Naive B cell (primary cell): Measurements from ENCODE around the gene PDHX. TPM values are rescaled to one million over a fixed set of nuclear protein-coding genes. Genes with fewer than 3 reads are reported as not detected.
A peak's percentile ranks its signal among the peaks of the same experiment; 100 is the strongest.

Source experiments
- ATAC-seq, 2 donors: fragments of 150-1000 bp; cut with Tn5 transposase; 2 replicates each; pipeline ENCODE4 v1.10.0; 2021; ENCODE audit warnings: low read depth in 2 of 2, mild to moderate bottlenecking in 2 of 2, moderate library complexity in 2 of 2
- DNase-seq: peaks from one replicate; pipeline ENCODE4 v3.0.0; 2022
- H3K27ac Mint-ChIP-seq, 6 donors: one replicate each; pipeline ENCODE4 v1.8.0; 2020 to 2022; ENCODE audit warnings: mild to moderate bottlenecking in 6 of 6, mixed read lengths in 6 of 6, moderate library complexity in 5 of 6, inconsistent platforms in 2 of 6
- H3K27me3 Mint-ChIP-seq, 3 donors: one replicate each; pipeline ENCODE4 v1.8.0; 2021 to 2022; ENCODE audit warnings: mixed read lengths in 3 of 3, mild to moderate bottlenecking in 1 of 3
- H3K36me3 Mint-ChIP-seq, 2 donors: one replicate each; pipeline ENCODE4 v1.8.0; 2020 to 2022; ENCODE audit warnings: mixed read lengths in 2 of 2, inconsistent platforms in 1 of 2, mild to moderate bottlenecking in 1 of 2
- H3K4me1 Mint-ChIP-seq, 3 donors: one replicate each; pipeline ENCODE4 v1.8.0; 2020 to 2022; ENCODE audit warnings: mixed read lengths in 3 of 3, inconsistent platforms in 1 of 3, mild to moderate bottlenecking in 1 of 3, moderate library complexity in 1 of 3
- H3K4me3 Mint-ChIP-seq, 8 donors: one replicate each; pipeline ENCODE4 v1.8.0; 2020 to 2022; ENCODE audit warnings: mild to moderate bottlenecking in 8 of 8, mixed read lengths in 8 of 8, moderate library complexity in 8 of 8, inconsistent platforms in 2 of 8
- H3K9me3 Mint-ChIP-seq, 7 donors: one replicate each; pipeline ENCODE4 v1.8.0; 2020 to 2022; ENCODE audit warnings: mixed read lengths in 7 of 7, mild to moderate bottlenecking in 5 of 7, inconsistent platforms in 2 of 7, moderate library complexity in 1 of 7
- polyA plus RNA-seq, 6 donors: library from polyadenylated mRNA; unstranded; fragments of 300-500 nt; fragmentation: Illumina TruSeq; gene quantifications; one replicate each; pipeline ENCODE4 v1.2.3, GENCODE V29; 2021; ENCODE audit warnings: low read depth in 6 of 6

PDHX gene
- polyA plus RNA-seq, 6 donors from 2014 or later, result 14.2 to 19.8 (median 19.0) TPM

DNA sequence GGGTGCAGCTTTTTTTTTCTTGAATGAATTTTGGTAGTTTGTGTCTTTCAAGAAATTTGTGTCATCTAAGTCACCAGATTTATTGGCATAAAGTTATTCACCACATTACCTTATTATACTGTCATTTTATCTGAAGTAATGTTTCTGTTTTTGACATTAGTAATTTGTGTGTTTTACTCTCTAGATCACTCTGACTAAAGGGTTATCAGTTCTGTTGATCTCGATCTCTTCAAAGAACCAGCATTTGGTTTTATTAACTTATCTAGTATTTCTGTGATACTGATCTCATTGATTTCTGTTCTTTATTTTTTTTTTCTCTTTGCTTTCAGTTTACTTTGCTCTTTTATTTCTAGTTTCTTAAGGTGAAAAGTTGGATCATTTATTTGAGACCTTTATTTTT is 55.5 kb downstream of the PDHX start:
- peak overlapping the region in 1 of 6 donors; percentile 78 for H3K27ac Mint-ChIP-seq
- H3K4me1 Mint-ChIP-seq, result no peaks in the 10 kb centered on the region
- no peaks in the 10 kb centered on the region for H3K9me3 Mint-ChIP-seq
- no peak overlapping the region for H3K4me3 Mint-ChIP-seq
- ATAC-seq, result no peak
- H3K36me3 Mint-ChIP-seq, result peaks cover 33 to 56% of the 10 kb centered on the region in 2 donors
- H3K27me3 Mint-ChIP-seq, result no peaks in the 10 kb centered on the region
- no peak for DNase-seq

DNA sequence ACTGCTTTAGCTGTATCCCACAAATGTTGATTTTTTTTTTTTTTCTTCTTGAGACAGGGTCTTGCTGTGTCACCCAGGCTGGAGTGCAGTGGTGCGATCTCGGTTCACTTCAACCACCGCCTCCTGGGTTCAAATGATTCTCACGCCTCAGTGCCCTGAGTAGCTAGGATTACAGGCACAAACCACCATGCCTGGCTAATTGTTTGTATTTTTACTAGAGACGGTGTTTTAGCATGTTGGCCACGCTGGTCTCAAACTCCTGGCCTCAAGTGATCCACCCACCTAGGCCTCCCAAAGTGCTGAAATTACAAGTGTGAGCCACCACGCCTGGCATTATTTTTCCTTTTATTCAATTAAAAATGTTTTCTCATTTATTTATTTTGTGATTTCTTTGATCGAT is 55.9 kb downstream of the PDHX start:
- Mint-ChIP-seq H3K9me3 (no peaks in the 10 kb centered on the region), H3K4me1 (no peaks in the 10 kb centered on the region), H3K27me3 (no peaks in the 10 kb centered on the region), H3K4me3 (no peak overlapping the region), H3K36me3 (peaks cover 33 to 57% of the 10 kb centered on the region in 2 donors), H3K27ac (peak overlapping the region in 1 of 6 donors; percentile 78)
- ATAC-seq (no peak), DNase-seq (no peak)

DNA sequence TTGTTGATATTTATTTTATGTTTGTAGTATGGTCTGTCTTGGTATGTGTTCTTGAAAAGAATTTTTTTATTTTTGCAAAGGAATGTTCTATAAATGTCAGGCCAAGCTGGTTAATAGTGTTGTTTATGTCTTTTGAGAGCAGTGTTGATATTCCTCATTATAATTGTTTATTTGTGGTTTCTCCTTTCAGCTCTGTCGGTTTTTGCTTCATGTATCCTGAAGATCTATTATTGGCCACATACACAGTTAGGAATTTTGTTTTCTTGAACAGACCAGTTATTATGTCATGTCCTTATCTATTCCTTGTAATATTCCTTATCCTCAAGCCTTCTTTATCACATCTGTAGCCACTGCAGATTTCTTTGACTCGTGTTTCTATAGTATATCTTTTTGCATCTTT is 56.5 kb downstream of the PDHX start:
- DNase-seq, result no peak
- no peaks in the 10 kb centered on the region for H3K4me1 Mint-ChIP-seq
- no peaks in the 10 kb centered on the region for H3K9me3 Mint-ChIP-seq
- no peak overlapping the region for H3K27ac Mint-ChIP-seq
- H3K36me3 Mint-ChIP-seq, result peaks cover 33 to 58% of the 10 kb centered on the region in 2 donors
- no peak for ATAC-seq
- no peak overlapping the region for H3K4me3 Mint-ChIP-seq
- no peaks in the 10 kb centered on the region for H3K27me3 Mint-ChIP-seq

DNA sequence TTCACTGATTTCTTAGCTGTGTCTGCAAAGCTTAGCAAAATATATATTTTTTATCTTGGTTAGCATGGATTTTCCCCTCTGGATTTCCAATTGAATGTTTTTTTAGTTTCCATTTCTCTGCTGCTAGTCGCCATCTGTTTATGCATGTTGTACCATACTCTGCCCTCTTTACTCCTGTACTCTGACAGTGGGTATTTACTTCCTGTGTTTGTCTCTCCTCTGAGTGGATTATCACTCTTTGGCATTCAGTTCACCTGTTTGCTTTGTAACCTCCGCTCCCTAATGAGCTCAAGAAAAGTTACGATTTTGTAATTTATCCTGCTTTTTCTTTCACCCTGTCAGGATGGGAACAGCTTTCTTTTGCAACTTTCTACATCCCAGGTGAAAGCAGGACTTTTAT is 59.1 kb downstream of the PDHX start:
- Mint-ChIP-seq H3K27ac (no peak overlapping the region), H3K9me3 (peaks cover 0 to 1% (median 0%) of the 10 kb centered on the region in 7 donors), H3K4me3 (no peak overlapping the region), H3K27me3 (no peaks in the 10 kb centered on the region), H3K36me3 (peaks cover 39 to 60% of the 10 kb centered on the region in 2 donors), H3K4me1 (peaks cover 0 to 2% (median 0%) of the 10 kb centered on the region in 3 donors)
- DNase-seq (no peak), ATAC-seq (no peak)

DNA sequence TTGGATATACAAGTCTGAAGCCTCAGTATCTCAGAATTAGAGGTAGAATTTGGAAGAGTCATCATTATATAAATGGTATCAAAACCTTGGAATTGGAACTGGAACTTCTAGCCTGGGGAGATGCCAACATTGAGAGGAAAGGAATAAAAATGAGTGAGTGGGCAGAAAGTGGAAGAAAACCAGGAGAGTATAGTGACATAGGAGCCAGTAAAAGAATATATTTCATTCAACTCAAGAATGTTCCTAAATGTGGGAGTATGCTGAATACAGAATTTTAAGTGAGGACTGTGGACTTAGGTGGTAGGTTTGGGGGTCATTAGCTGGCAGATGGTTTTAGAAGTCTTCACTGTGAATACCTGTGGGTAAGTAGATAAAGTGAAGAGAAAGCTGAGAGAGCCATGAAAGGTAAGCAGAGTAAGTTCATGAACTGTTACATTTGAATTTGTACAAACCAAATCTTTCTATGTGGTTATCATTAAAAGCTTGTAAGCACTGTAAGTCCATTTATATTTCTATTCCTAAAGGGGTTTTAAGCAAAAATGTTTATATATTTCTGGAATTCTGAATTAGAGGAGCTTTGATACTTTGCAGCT is 60.2 kb downstream of the PDHX start:
- Mint-ChIP-seq H3K9me3 (peaks cover 0 to 4% (median 0%) of the 10 kb centered on the region in 7 donors), H3K4me3 (peak overlapping the region in 1 of 8 donors; percentile 1), H3K4me1 (peaks cover 0 to 2% (median 0%) of the 10 kb centered on the region in 3 donors), H3K36me3 (peaks cover 43 to 57% of the 10 kb centered on the region in 2 donors), H3K27me3 (no peaks in the 10 kb centered on the region), H3K27ac (peak overlapping the region in 2 of 6 donors; percentile 8 to 24)
- DNase-seq, result no peak
- no peak for ATAC-seq

DNA sequence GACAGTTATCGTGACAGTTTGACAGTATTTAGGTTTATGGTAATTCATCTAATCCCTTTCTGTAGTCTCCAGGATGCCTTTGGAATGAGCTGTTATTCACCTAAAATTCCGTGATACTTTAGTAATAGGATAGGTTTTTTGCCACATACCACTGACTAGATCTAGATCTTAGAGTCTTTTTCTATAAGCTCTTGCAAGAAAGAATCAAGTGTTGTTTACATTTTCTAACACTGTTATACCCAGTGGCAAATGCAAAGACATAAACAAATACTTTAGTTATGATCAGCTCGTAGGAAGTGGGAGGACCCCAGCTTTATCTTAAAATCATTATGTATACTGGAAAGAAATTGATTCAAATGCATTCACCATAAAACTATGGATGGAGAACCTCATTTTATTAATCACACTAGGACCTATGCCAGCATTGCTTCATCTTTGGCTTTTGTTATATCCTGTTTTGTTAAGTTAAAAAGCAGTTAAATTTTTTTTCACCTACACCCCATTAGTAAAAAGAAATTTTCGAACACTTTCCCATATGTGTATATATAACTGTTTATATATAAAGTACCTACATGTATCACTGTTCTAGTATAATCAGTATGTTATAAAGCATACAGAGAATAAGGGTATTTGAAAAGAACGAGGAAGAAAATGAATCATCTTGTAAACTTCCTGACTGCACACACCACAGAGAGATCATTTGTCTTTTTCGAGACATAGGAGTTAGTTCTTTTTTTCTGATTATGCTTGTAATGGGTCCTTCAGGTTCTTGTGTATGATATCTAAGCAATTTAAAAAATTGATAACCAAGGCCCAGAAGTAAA is 60.9 kb downstream of the PDHX start:
- H3K27me3 Mint-ChIP-seq, result no peaks in the 10 kb centered on the region
- peak overlapping the region in 1 of 6 donors; percentile 0 for H3K27ac Mint-ChIP-seq
- ATAC-seq, result no peak
- H3K4me1 Mint-ChIP-seq, result peaks cover 0 to 2% (median 0%) of the 10 kb centered on the region in 3 donors
- H3K4me3 Mint-ChIP-seq, result no peak overlapping the region
- H3K36me3 Mint-ChIP-seq, result peaks cover 47 to 60% of the 10 kb centered on the region in 2 donors
- no peak for DNase-seq
- peaks cover 0 to 4% (median 0%) of the 10 kb centered on the region in 7 donors for H3K9me3 Mint-ChIP-seq

DNA sequence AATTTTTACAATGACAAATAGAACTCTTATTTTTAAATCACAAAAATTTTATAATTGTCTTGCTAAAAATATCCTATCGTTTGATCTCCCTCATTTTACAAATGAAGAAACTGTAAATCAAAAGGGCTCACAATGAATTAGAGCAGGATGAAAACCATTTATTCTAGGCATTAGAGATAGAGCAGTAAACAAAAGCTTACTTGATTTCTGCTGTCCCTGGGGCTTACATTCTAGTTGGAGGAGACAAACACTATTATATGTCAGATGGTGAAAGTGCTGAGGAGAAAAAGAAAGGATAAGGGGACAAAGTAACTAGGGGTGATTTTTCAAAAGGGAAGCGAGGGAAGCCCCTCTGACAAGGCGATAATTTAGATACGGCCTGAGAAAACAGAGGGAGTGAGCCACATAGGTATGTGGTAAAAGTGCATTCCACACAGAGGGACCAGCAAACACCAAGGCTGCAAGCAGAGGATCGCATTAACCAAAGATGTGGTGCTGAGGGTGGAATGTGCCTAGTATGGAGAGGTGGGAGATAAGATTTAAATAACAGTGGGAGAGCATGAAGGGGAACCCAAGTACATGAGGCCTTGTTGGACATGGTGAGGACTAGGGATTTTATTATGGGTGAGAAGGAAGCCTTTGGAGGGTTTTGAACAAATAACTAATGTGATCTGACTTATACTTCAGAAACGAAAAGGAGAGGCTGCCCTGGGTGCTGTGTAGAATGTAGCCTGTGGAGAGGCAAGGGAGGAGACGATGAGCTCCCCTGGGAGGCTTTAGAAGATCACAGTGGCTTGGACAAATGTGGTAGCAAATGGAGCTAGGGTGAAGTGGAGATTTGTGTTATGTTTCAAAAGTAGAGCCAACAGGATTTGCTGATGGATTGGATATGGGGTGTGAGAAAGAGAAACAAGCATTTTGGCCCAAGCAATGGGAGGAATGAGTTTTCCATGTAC is 62.1 kb downstream of the PDHX start:
- Mint-ChIP-seq H3K4me1 (peaks cover 0 to 2% (median 0%) of the 10 kb centered on the region in 3 donors), H3K27me3 (no peaks in the 10 kb centered on the region), H3K4me3 (peak overlapping the region in 1 of 8 donors; percentile 48), H3K36me3 (peaks cover 44 to 56% of the 10 kb centered on the region in 2 donors), H3K27ac (peak overlapping the region in 4 of 6 donors; percentile 9 to 78 (median 49)), H3K9me3 (peaks cover 0 to 4% (median 0%) of the 10 kb centered on the region in 7 donors)
- no peak for ATAC-seq
- no peak for DNase-seq

DNA sequence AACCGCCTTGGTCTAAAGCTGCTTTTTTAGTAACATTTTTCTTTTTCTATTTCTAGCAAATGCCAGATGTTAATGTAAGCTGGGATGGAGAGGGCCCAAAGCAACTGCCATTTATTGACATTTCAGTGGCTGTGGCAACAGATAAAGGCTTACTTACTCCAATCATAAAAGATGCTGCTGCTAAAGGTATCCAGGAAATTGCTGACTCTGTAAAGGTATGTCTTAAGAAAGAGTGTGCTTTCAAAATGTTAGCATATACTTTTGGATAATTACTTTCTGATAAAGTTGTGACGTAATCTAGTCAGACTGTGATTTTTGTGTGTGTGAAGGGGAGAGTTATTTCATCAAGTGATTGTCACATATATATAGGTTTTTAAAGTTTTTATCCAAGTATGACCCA is 68.1 kb downstream of the PDHX start:
- peaks cover 31% of the 10 kb centered on the region in 2 donors for H3K36me3 Mint-ChIP-seq

DNA sequence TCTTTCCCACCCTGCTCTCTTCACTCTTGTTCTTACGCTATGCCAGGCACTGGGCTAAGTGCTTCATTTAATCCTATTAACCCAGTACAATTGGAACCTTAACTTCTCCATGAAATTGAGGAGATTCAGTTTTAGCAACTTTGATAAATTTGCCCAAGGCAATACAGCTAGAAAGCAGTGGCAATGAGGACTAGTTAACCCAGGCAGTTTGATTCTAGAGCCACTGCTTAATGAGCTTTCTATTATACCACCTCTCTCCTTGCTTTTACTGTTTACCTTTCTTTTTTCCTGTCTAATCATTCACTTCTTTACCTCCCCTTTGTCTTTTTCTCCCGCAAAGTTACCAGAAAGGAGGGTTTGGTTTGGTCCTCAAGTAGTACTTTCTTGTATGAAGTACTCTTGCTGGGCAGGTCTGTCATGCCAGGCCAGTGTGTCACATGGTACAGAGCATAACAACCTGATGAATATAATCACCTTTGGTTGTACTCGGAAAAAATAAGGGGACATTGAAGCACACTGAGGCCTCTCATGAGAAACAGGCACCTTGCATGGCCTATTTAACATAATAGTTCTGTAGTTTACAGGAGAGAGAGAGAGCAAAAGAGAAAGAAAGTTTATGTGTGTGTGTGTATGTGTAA is 70.6 kb downstream of the PDHX start:
- no peak for DNase-seq

More for the DNA sequence above, 68.1 kb downstream of the PDHX start:
- Mint-ChIP-seq H3K27ac (peak overlapping the region in 1 of 6 donors; percentile 64), H3K9me3 (peaks cover 0 to 4% (median 0%) of the 10 kb centered on the region in 7 donors), H3K4me1 (peaks cover 7 to 16% (median 12%) of the 10 kb centered on the region in 3 donors), H3K27me3 (no peaks in the 10 kb centered on the region), H3K4me3 (no peak overlapping the region)
- ATAC-seq (no peak), DNase-seq (no peak)

DNA sequence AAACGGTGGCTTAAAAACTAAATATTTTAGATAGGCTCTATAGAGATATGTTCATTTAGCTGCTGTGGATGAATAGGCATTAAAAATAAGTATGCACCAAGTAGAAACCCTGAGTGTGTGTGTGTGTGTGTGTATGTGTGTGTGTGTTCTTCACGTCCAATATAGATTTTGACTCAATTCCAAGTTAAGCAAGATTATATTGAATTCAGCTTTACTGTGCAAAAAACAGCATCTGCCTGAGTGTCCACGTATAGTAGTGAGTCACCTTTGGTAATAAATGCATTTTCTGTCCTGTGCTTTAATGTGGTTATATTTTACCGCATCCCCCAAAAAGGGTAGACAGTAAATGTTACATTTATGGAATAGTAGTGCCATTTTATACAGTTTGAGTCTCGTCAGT is 71.2 kb downstream of the PDHX start:
- no peaks in the 10 kb centered on the region for H3K27me3 Mint-ChIP-seq
- H3K36me3 Mint-ChIP-seq, result peaks cover 17 to 25% of the 10 kb centered on the region in 2 donors
- no peaks in the 10 kb centered on the region for H3K9me3 Mint-ChIP-seq
- H3K4me3 Mint-ChIP-seq, result no peak overlapping the region
- DNase-seq (no peak), ATAC-seq (no peak)
- no peak overlapping the region for H3K27ac Mint-ChIP-seq
- peaks cover 7 to 20% (median 12%) of the 10 kb centered on the region in 3 donors for H3K4me1 Mint-ChIP-seq

More for the DNA sequence above, 70.6 kb downstream of the PDHX start:
- Mint-ChIP-seq H3K9me3 (no peaks in the 10 kb centered on the region), H3K27me3 (no peaks in the 10 kb centered on the region), H3K4me1 (peaks cover 7 to 20% (median 12%) of the 10 kb centered on the region in 3 donors), H3K27ac (peak overlapping the region in 4 of 6 donors; percentile 0 to 11 (median 6)), H3K4me3 (no peak overlapping the region), H3K36me3 (peaks cover 23 to 31% of the 10 kb centered on the region in 2 donors)
- no peak for ATAC-seq

DNA sequence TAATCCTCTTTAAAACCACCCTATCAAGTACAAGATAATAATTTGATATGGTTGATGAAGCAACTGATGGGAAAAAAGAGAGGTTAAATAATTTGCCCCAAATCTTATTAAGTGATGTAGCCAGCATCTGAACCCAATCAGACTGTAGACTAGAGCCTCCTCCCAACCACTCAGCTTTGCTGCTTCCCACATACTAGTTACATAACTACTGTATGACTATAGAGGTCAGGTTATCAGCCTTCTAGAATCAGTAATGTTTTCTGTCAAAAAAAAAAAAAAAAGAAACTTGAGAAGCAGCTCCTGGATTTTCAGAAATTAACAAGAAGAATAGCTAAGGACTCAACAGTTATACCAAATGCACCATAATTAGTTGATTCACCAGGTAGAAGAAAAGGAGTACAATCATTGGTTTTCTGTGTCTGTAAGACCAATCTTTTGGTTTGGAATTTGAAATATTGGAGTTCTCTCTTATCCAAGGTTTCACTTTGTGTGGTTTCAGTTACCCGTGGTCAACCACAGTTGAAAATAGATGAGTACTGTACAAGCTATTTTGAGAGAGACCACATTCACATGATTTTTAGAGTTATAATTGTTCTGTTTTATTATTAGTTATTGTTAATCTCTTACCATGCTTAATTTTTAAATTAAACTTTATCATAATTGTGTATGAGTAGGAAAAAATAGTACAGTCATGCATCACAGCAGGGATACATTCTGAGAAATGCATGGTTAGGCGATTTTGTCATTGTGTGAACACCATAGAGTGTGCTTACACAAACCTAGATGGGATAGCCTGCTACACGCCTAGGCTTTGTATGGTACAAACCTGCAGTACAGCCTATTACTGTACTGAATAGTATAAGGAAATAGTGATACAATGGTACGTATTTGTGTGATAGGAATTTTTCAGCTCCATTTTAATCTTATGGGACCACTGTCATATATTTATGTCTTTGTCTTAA is 72.2 kb downstream of the PDHX start:
- H3K27me3 Mint-ChIP-seq, result no peaks in the 10 kb centered on the region
- H3K4me1 Mint-ChIP-seq, result peaks cover 7 to 20% (median 12%) of the 10 kb centered on the region in 3 donors
- peak overlapping the region in 4 of 6 donors; percentile 34 to 67 (median 50) for H3K27ac Mint-ChIP-seq
- no peaks in the 10 kb centered on the region for H3K9me3 Mint-ChIP-seq
- no peak overlapping the region for H3K4me3 Mint-ChIP-seq
- ATAC-seq (no peak), DNase-seq (no peak)
- H3K36me3 Mint-ChIP-seq, result peaks cover 17 to 24% of the 10 kb centered on the region in 2 donors

DNA sequence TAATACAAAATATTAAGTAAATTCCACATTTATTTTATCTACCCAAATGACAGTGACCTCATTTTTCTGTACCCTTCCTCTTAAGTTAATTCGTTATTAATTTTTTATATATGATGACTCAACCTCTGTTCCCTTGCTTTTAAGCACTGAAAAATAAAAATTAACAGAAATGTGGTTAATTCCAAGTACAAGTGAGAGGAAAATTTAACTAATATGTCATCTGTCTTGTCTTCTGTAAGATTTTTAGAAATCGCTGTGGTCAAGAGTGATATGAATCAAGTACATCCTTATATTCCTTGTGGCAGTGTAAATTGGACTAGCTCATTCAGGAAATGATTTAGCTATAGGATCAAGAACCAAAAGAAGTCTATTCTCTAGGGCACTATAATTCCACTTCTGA is 74.5 kb downstream of the PDHX start:
- ATAC-seq (no peak), DNase-seq (no peak)
- H3K4me3 Mint-ChIP-seq, result no peak overlapping the region
- H3K27me3 Mint-ChIP-seq, result no peaks in the 10 kb centered on the region
- H3K4me1 Mint-ChIP-seq, result peaks cover 7 to 20% (median 12%) of the 10 kb centered on the region in 3 donors
- H3K9me3 Mint-ChIP-seq, result no peaks in the 10 kb centered on the region
- H3K27ac Mint-ChIP-seq, result peak overlapping the region in 1 of 6 donors; percentile 20
- peaks cover 2 to 10% of the 10 kb centered on the region in 2 donors for H3K36me3 Mint-ChIP-seq
